OCI-LY3 (cell line): ENCODE results near the gene PTPRN2.

Source experiments
- CTCF ChIP-seq: fragments of 200-600, 300-600 bp; sonication (generic); IDR thresholded peaks from 2 replicates; pipeline ENCODE4 v1.5.1; 2014; ENCODE audit warnings: antibody characterized with exemption, low read length, low read depth
- EZH2phosphoT487 ChIP-seq: fragments of 200-600 bp; shearing (Covaris generic); IDR thresholded peaks from 2 replicates; pipeline ENCODE4 v1.6.1; 2018; ENCODE audit warnings: antibody characterized with exemption, mixed run types, low read depth

- no peak for TF ChIP-seq CTCF
- TF ChIP-seq EZH2phosphoT487 = no peak
These were observed 815.9 kb downstream of the PTPRN2 start for GRCh38 chr7:157771689-157772088.
